IMR-90 (cell line): Measurements from ENCODE around the gene ADGB. TPM values are rescaled to one million over a fixed set of nuclear protein-coding genes. Genes with fewer than 3 reads are reported as not detected.

ENCODE experiments used
- ATAC-seq: fragments of 200-7000 bp; cut with Tn5 transposase; 2 replicates; pipeline ENCODE4 v1.9.1; 2020; ENCODE audit warnings: low read depth, mild to moderate bottlenecking, moderate library complexity
- BruUV-seq: library from RNA; stranded (reverse); fragments of 400-500 nt; replicated peaks from 2 replicates; lab custom pipeline; 2021; lab: Mats Ljungman, UMichigan
- CTCF ChIA-PET: fragments of 300-600 bp; formaldehyde crosslinking; extraction: SDS; loops from one replicate; lab custom pipeline; 2021; ENCODE audit warnings: antibody characterized with exemption; lab: Yijun Ruan, JAX
- POLR2A ChIA-PET: fragments of 300-600 bp; sonication (Branson Sonifier 250); formaldehyde crosslinking; loops from one replicate; lab custom pipeline; 2022; ENCODE audit warnings: antibody characterized with exemption; ENCODE audit not compliant: unreplicated experiment; lab: Charles Lee
- DNase-seq: peaks from one replicate; pipeline ENCODE4 v3.0.0; 2013
- H2AFZ ChIP-seq: replicated peaks from 2 replicates; pipeline ENCODE3; 2013; ENCODE audit warnings: low read length, mild to moderate bottlenecking; ENCODE audit not compliant: poor library complexity
- H2AK5ac ChIP-seq: 2 replicates; pipeline ENCODE4 v1.6.1; 2013; ENCODE audit warnings: low read depth, low read length, inconsistent platforms
- H2AK9ac ChIP-seq: replicated peaks from 2 replicates; pipeline ENCODE3; 2013; ENCODE audit warnings: mild to moderate bottlenecking, low read depth, low read length, moderate library complexity; ENCODE audit not compliant: poor library complexity
- H2BK120ac ChIP-seq: 2 replicates; pipeline ENCODE4 v1.6.1; 2013; ENCODE audit warnings: low read depth, low read length, inconsistent platforms
- H2BK15ac ChIP-seq: 3 replicates; pipeline ENCODE4 v1.6.1; 2013; ENCODE audit warnings: low read depth, low read length, inconsistent platforms
- H2BK20ac ChIP-seq: 2 replicates; pipeline ENCODE4 v1.6.1; 2013; ENCODE audit warnings: low read depth, mild to moderate bottlenecking, inconsistent platforms, low read length, moderate library complexity
- H2BK5ac ChIP-seq: 2 replicates; pipeline ENCODE4 v1.6.1; 2013; ENCODE audit warnings: mild to moderate bottlenecking, low read depth, low read length, inconsistent platforms; ENCODE audit not compliant: poor library complexity, severe bottlenecking
- H3K14ac ChIP-seq: replicated peaks from 2 replicates; pipeline ENCODE4 v1.6.1; 2013; ENCODE audit warnings: low read depth, low read length, inconsistent platforms
- H3K18ac ChIP-seq: 2 replicates; pipeline ENCODE4 v1.6.1; 2013; ENCODE audit warnings: low read depth, low read length, control low read depth
- H3K23ac ChIP-seq: 2 replicates; pipeline ENCODE4 v1.6.1; 2013; ENCODE audit warnings: low read depth, low read length, inconsistent platforms
- H3K27ac ChIP-seq: 2 replicates; pipeline ENCODE4 v1.5.1; 2013; ENCODE audit warnings: mild to moderate bottlenecking, control low read depth, low read length; ENCODE audit not compliant: insufficient read depth
- H3K27me3 ChIP-seq: 2 replicates; pipeline ENCODE4 v1.6.1; 2013; ENCODE audit warnings: low read length; ENCODE audit not compliant: control insufficient read depth, insufficient read depth
- H3K36me3 ChIP-seq: 2 replicates; pipeline ENCODE4 v1.6.1; 2013; ENCODE audit warnings: low read length, mixed read lengths; ENCODE audit not compliant: control insufficient read depth, insufficient read depth
- H3K4ac ChIP-seq: 2 replicates; pipeline ENCODE4 v1.6.1; 2013; ENCODE audit warnings: low read depth, low read length, inconsistent platforms
- H3K4me1 ChIP-seq: 2 replicates; pipeline ENCODE4 v1.6.1; 2013; ENCODE audit warnings: low read length, mixed read lengths; ENCODE audit not compliant: control insufficient read depth, insufficient read depth
- H3K4me2 ChIP-seq: 2 replicates; pipeline ENCODE4 v1.6.1; 2013; ENCODE audit warnings: low read depth, mild to moderate bottlenecking, control low read depth, low read length, moderate library complexity
- H3K4me3 ChIP-seq: 2 replicates; pipeline ENCODE4 v1.5.1; 2013; ENCODE audit warnings: low read depth, mild to moderate bottlenecking, control low read depth, low read length, moderate library complexity; ENCODE audit not compliant: insufficient read depth
- H3K56ac ChIP-seq: 2 replicates; pipeline ENCODE4 v1.6.1; 2013; ENCODE audit warnings: low read length, inconsistent platforms; ENCODE audit not compliant: insufficient read depth; ENCODE audit errors: extremely low read depth
- H3K79me1 ChIP-seq, 2 experiments: 2 replicates each; pipeline ENCODE4 v1.6.1; 2013; ENCODE audit warnings: low read length in 2 of 2, inconsistent platforms in 1 of 2, low read depth in 1 of 2
- H3K9ac ChIP-seq: 2 replicates; pipeline ENCODE4 v1.6.1; 2013; ENCODE audit warnings: low read depth, low read length, control low read depth
- H3K9me1 ChIP-seq: 2 replicates; pipeline ENCODE4 v1.6.1; 2013; ENCODE audit warnings: low read length, inconsistent platforms; ENCODE audit not compliant: insufficient read depth
- H3K9me3 ChIP-seq: 2 replicates; pipeline ENCODE4 v1.6.1; 2013; ENCODE audit warnings: low read length; ENCODE audit not compliant: control insufficient read depth, insufficient read depth
- H4K20me1 ChIP-seq: 2 replicates; pipeline ENCODE4 v1.6.1; 2013; ENCODE audit warnings: low read length, inconsistent platforms; ENCODE audit not compliant: insufficient read depth
- H4K5ac ChIP-seq: 2 replicates; pipeline ENCODE4 v1.6.1; 2013; ENCODE audit warnings: mild to moderate bottlenecking, low read depth, low read length, control low read depth
- H4K8ac ChIP-seq, 2 experiments: 2 replicates each; pipeline ENCODE4 v1.6.1; 2013; ENCODE audit warnings: low read depth in 2 of 2, low read length in 2 of 2, control low read depth in 1 of 2, inconsistent platforms in 1 of 2
- H4K91ac ChIP-seq: 2 replicates; pipeline ENCODE4 v1.6.1; 2013; ENCODE audit warnings: low read depth, low read length, inconsistent platforms; ENCODE audit not compliant: insufficient read depth
- BHLHE40 ChIP-seq: fragments of 150-350 bp; IDR thresholded peaks from 2 replicates; pipeline ENCODE4 v1.6.1; 2016; ENCODE audit warnings: mild to moderate bottlenecking, low read depth, low read length
- CHD1 ChIP-seq: IDR thresholded peaks from 2 replicates; pipeline ENCODE4 v1.6.1; 2012; ENCODE audit warnings: low read depth, low read length, improper control_type of control experiment
- MAFK ChIP-seq: IDR thresholded peaks from 2 replicates; pipeline ENCODE4 v1.6.1; 2012; ENCODE audit warnings: low read depth, low read length, improper control_type of control experiment
- MAZ ChIP-seq: IDR thresholded peaks from 2 replicates; pipeline ENCODE4 v1.6.1; 2012; ENCODE audit warnings: low read depth, mild to moderate bottlenecking, low read length, improper control_type of control experiment, moderate library complexity, borderline replicate concordance
- NFE2L2 ChIP-seq: fragments of 150-350 bp; IDR thresholded peaks from 2 replicates; pipeline ENCODE4 v1.6.1; 2016; ENCODE audit warnings: low read depth, mild to moderate bottlenecking, low read length
- POLR2A ChIP-seq: IDR thresholded peaks from 2 replicates; pipeline ENCODE4 v1.6.1; 2012; ENCODE audit warnings: mild to moderate bottlenecking, low read depth, low read length
- RAD21 ChIP-seq: IDR thresholded peaks from 2 replicates; pipeline ENCODE4 v1.6.1; 2012; ENCODE audit warnings: low read length, improper control_type of control experiment
- RCOR1 ChIP-seq: IDR thresholded peaks from 2 replicates; pipeline ENCODE4 v1.6.1; 2012; ENCODE audit warnings: mild to moderate bottlenecking, low read length, improper control_type of control experiment; ENCODE audit not compliant: insufficient replicate concordance
- dilution Hi-C: fragments of 300-500 bp; cut with HindIII; formaldehyde crosslinking; loops from one replicate; pipeline ENCODE4 v1.14.3; 2018; ENCODE audit warnings: low sequenced_read_pairs; ENCODE audit not compliant: unreplicated experiment
- in situ Hi-C: fragments of 300-500 bp; cut with MboI; formaldehyde crosslinking; loops from 3 replicates; pipeline ENCODE4 v1.14.3; 2019; ENCODE audit warnings: low sequenced_read_pairs, inconsistent platforms, mixed read lengths
- intact Hi-C: fragments of 100-400 bp; cut with micrococcal nuclease; formaldehyde crosslinking; loops from 2 replicates; pipeline ENCODE4 v1.10.0; 2022
- polyA plus RNA-seq, 3 experiments: library from polyadenylated mRNA; depleted of rRNA; stranded (reverse); fragments of >200 nt; gene quantifications; 2 replicates each; pipeline ENCODE4 v1.2.3, GENCODE V29; 2012; ENCODE audit warnings: low replicate concordance in 1 of 3
- total RNA-seq: library from RNA; depleted of rRNA; stranded (reverse); fragments of >200 nt; gene quantifications from 2 replicates; pipeline ENCODE4 v1.2.3, GENCODE V29; 2012
- TF ChIP-seq, protein P1 (sequence below): fragments of 150-350 bp; IDR thresholded peaks from 2 replicates; pipeline ENCODE4 v1.6.1; 2016; ENCODE audit warnings: low read depth, mild to moderate bottlenecking, low read length, moderate library complexity, borderline replicate concordance
- TF ChIP-seq, protein P2 (sequence below): fragments of 150-350 bp; IDR thresholded peaks from 2 replicates; pipeline ENCODE4 v1.6.1; 2017; ENCODE audit warnings: mild to moderate bottlenecking, antibody characterized with exemption, low read length, low read depth
- TF ChIP-seq, protein P3 (sequence below): conservative IDR thresholded peaks from 2 replicates; pipeline ENCODE4 v1.5.1; 2012; ENCODE audit warnings: mild to moderate bottlenecking, low read depth, low read length, improper control_type of control experiment

The ADGB gene
- total and polyA plus RNA-seq, 2 of the 4 experiments (the other 2 are of a cell fraction), result not detected

- peaks cover 9% of the 10 kb centered on the region for H3K4me1 ChIP-seq
- H2BK120ac ChIP-seq, result no peak overlapping the region
- H3K79me1 ChIP-seq, result no peaks in the 10 kb centered on the region
- TF ChIP-seq, protein P1, sequence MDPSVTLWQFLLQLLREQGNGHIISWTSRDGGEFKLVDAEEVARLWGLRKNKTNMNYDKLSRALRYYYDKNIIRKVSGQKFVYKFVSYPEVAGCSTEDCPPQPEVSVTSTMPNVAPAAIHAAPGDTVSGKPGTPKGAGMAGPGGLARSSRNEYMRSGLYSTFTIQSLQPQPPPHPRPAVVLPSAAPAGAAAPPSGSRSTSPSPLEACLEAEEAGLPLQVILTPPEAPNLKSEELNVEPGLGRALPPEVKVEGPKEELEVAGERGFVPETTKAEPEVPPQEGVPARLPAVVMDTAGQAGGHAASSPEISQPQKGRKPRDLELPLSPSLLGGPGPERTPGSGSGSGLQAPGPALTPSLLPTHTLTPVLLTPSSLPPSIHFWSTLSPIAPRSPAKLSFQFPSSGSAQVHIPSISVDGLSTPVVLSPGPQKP, result no peak
- TF ChIP-seq CHD1 (no peak), POLR2A (no peak), MAFK (no peak), MAZ (no peak), BHLHE40 (no peak), RAD21 (no peak), RCOR1 (no peak), NFE2L2 (no peak)
- TF ChIP-seq, protein P2, sequence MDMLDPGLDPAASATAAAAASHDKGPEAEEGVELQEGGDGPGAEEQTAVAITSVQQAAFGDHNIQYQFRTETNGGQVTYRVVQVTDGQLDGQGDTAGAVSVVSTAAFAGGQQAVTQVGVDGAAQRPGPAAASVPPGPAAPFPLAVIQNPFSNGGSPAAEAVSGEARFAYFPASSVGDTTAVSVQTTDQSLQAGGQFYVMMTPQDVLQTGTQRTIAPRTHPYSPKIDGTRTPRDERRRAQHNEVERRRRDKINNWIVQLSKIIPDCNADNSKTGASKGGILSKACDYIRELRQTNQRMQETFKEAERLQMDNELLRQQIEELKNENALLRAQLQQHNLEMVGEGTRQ, result no peak
- TF ChIP-seq, protein P3, sequence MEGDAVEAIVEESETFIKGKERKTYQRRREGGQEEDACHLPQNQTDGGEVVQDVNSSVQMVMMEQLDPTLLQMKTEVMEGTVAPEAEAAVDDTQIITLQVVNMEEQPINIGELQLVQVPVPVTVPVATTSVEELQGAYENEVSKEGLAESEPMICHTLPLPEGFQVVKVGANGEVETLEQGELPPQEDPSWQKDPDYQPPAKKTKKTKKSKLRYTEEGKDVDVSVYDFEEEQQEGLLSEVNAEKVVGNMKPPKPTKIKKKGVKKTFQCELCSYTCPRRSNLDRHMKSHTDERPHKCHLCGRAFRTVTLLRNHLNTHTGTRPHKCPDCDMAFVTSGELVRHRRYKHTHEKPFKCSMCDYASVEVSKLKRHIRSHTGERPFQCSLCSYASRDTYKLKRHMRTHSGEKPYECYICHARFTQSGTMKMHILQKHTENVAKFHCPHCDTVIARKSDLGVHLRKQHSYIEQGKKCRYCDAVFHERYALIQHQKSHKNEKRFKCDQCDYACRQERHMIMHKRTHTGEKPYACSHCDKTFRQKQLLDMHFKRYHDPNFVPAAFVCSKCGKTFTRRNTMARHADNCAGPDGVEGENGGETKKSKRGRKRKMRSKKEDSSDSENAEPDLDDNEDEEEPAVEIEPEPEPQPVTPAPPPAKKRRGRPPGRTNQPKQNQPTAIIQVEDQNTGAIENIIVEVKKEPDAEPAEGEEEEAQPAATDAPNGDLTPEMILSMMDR, result no peak
- no peaks in the 10 kb centered on the region for H3K9me1 ChIP-seq
- H3K36me3 ChIP-seq, result no peaks in the 10 kb centered on the region
- H3K23ac ChIP-seq, result peak overlapping the region; percentile 4; the same call in 1 of the 2 replicates
- peak overlapping the region; percentile 66 for H2AK9ac ChIP-seq
- H4K91ac ChIP-seq, result no peak overlapping the region
- no peaks in the 10 kb centered on the region for H4K20me1 ChIP-seq
- ChIA-PET CTCF (no interaction called here), POLR2A (no interaction called here)
- DNase-seq, result no peak
- H4K5ac ChIP-seq, result no peak overlapping the region
- no peak overlapping the region for H3K27ac ChIP-seq
- no peak overlapping the region for H3K4me3 ChIP-seq
- no peak overlapping the region for H3K18ac ChIP-seq
- no peak overlapping the region; the same call in 1 of the 2 replicates for H3K4ac ChIP-seq
- 0 out of 2 replicates have a peak overlapping the region, but pooled peaks have one; percentile 55 for H2AK5ac ChIP-seq
- H3K9ac ChIP-seq, result no peak overlapping the region
- BruUV-seq, result no TSS peak
- no peak overlapping the region for H3K14ac ChIP-seq
- no peak for ATAC-seq
- no peak overlapping the region for H3K4me2 ChIP-seq
- intact Hi-C loops, result loop anchor here (10.0 kb wide), 2 partner anchors 534 to 654 kb away; partner anchors contain the start of gene SAMD5
- H2BK5ac ChIP-seq, result no peak overlapping the region
- no peaks in the 10 kb centered on the region for H3K27me3 ChIP-seq
- H2AFZ ChIP-seq, result no peak overlapping the region
- H2BK20ac ChIP-seq, result peak overlapping the region; percentile 55; the same call in 1 of the 2 replicates
- no peak overlapping the region for H4K8ac ChIP-seq
- no peak overlapping the region for H3K56ac ChIP-seq
- peaks cover 2% of the 10 kb centered on the region for H3K9me3 ChIP-seq
- dilution Hi-C loops, result no loop called here
- peak overlapping the region; percentile 52; the same call in 2 of the 3 replicates for H2BK15ac ChIP-seq
- in situ Hi-C loops, result loop anchor here (10.0 to 25.0 kb wide), 2 partner anchors 434 to 1311 kb away; no protein-coding TSS in a partner anchor
Measured at GRCh38 chr6:146850981-146851380, 252.2 kb downstream of the ADGB start.
